Endometrium (tissue), 2 donors: ENCODE data around the gene MPPED1.

Source experiments
- FAIRE-seq: peaks from 2 replicates; lab custom pipeline; 2012; peaks lifted over from hg19 to GRCh38; lab: Jason Lieb, UNC
- donor health status: control.
- donor health status: control.

Gene MPPED1

DNA sequence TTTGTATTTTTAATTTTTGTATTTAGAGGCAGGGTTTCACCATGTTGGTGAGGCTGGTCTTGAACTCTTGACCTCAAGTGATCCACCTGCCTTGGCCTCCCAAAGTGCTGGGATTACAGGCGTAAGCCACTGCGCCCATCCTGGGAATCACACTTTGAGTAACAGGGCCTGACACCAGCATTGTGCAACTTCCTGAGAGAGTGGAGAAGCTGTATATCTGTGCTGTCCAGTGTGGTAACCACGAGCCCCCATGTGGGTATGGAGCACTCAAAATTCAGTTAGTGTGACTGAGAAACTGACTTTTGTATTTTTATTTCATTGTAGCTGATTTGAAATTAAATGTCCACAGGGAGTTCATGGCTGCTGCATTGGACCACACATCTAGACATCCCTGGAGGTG lies 36.2 kb downstream of the MPPED1 start:
- FAIRE-seq, result no peak

DNA sequence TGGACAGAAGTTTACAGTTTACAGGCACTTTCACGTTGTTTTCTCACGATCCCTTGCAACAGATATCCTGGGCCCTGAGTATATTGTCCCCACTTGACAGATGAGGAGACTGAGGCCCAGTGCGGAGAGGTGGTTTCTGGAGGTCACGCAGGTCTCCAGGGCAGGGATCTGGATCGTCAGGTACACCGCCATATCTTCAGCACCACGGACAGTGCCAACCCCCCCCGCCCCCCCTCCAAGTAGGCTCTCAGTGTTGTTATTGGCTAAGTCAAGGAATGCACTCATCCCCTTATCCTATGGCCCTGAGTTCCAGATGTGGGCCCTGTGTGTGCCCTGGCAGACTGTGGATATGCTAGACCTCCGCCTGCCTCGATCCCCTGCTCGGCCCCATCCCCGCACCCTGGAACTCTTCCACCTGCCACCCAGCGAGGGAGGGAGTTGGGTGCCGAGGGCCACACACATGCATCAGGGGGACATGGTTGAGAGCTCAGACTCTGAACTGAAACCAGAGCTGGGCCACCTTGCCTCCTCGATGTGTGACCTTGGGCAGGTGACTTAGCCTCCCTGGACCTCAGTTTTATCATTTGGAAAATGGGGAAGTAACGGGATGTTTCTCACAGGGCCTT lies 37.5 kb downstream of the MPPED1 start:
- no peak for FAIRE-seq

DNA sequence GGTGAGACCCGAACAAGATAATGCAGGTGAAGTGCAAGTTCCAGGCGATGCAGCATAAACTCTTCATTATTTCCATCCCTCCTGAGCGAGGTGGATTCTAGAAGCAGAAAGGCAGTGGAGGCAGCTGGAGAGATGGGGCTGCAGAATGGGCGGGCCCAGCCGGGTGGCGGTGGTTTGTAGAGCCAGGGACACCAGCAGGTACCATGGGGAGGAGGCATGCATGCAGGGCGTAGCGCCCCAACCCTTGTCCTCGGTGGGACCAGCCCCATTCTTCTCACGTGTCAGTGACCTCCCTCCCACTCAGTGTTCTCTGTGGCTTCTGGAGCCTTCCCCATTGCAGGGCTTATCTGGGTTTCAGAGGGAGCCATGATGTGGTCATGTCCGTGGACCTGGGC lies 38.0 kb downstream of the MPPED1 start:
- no peak for FAIRE-seq

DNA sequence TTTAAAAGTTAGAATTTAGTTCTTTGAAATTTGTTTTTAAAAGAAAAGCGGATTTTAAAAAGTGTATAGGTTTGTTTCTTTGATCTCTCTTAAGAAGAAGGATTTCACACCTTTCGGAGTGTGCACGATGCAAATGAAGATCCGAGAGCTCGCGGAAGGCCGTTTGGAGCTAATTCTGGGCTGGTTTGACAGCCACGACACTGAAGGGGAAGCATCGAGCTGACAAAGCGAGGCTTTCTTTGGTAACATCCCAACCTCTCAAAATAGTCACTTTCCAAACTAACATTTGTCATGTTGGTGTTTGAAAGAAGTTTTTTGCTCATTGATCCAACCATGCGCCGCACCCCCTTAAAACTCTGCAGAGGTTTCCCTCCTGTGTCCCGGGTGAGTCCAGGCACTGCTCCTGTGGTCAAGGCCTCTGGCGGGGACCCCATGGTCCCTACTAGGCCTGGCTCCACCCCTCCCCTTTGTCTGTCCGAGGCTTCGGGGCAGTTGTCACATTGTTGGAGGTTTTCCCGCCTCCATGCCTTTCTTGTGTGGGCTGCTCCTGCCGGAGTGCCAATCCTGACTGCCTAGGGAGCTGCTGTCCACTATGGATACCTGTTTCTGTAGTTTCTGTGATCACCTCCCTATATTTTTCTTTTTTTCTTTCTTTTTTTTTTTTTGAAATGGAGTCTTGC lies 39.7 kb downstream of the MPPED1 start:
- FAIRE-seq, result no peak

DNA sequence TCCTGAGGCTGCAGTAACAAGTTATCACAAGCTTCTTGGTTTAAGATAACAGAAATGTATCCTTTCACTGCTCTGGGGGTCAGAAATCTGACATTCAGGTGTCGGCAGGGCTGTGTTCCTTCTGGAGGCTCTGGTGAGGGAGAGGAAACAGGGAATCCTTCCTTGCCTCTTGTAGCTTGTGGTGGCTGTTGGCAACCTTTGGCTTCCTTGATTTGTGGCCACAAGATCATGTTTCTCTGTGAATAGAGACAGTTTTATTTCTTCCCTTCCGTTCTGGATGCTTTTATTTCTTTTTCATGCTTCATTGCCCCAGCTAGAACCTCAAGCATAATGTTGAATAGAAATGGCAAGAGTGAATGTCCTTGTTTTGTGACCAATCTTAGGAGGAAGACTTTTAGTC lies 44.0 kb downstream of the MPPED1 start:
- no peak for FAIRE-seq

DNA sequence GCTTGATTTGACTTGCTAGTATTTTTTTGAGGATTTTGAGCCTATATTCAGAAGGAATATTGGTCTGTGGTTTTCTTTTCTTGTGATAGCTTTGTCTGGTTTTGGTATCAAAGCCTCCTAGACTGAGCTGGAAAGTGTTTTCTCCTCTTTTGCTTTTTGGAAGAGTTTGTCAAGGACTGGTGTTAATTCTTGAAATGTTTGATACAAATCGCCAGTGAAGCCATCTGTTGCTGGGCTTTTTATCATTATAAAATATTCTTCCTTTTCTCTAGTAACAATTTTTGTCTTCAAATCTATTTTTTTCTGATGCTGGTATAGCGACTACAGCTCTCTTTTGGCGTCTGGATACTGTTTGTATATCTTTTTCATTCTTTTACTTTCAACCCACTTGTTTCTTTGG lies 45.2 kb downstream of the MPPED1 start:
- no peak for FAIRE-seq

DNA sequence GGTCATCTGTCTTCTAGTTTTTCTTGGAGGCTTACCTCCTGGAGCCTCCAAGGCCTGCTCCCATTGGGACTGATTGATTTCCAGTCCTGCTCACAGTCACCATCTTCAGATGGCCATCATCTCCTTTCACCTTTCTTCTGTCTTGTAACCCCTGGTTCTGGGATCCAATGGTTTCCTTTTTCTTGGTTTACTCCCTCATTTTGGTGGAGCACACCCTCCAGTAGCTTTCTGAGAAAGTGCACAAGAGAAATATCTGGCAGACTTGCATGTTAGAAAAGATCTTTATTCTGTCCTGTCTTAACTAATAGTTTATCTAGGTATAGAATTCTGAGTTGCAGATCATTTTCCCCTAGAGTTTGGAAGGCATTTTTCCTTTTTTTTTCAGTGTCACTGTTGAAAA lies 50.9 kb downstream of the MPPED1 start:
- FAIRE-seq, result no peak

DNA sequence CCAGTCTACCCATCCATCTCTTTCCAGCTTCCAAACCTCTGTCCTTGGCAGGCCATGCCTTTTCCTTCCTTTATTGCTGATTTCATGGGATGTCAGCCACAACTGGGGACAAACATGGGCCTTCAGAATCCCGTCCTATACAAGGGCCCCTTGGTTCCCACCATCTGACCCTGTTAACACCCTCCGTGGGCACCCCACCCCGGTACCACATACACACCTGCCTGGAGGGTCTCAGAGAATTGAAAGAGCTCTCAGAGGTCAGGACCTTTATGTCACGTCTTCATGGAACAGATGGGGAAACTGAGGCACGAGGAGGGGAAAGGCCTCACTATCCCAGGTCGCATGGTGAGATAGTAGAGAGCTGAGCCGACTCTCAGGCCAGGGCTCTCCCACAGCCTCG lies 53.0 kb downstream of the MPPED1 start:
- no peak for FAIRE-seq

DNA sequence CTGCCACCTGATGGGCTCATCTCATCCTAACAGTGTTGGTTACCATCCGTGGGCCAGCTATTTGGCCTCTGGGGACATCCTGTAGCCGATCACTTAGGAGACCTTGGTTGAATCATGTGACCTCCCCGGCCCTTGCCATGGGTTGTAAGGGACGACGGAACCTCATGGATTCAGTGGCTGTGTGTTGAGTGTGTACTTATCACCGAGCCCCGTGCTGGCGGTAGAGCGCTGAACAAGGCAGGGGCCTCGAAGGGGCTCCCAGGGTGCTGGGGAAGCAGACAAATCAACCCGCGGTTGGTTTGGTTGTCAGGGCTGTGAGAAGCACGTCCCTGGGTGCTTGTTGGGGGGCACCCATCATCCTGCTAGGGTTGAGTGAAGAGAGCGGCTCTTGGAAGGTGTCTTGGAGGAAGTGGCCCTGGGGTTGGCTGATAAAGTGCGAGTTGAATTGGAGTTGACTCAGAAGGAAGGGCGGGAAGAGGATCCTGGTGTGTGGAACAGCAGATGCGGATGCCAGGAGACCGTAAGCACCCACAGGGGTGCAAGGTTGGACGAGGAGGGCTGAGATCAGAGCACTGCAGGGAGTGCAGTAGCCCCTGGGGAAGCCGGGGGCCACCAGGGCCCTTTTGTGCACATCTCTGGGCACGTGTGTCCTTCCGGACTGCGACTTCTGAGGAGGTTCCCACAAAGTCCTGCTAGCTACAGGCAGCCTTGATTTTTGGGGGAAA lies 53.6 kb downstream of the MPPED1 start:
- no peak for FAIRE-seq

DNA sequence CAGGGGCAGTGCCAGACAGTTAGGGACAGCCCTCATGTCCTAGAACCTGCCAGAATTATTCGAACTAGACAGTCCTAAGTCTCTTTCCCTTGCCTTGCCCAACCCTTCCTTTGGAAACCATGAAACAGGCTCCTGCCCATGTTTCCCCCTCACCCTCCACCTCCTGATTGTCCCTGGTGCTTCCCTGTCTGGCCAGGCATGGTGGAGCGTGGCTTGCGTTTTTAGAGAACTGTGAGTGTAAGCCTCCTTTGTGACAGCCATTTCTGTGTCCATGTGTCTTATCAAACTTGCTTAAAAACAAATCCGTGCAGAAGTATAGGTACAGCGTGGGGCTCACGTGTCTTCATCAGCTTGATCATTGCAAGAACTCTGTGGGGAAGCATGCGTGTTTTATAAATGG lies 54.9 kb downstream of the MPPED1 start:
- no peak for FAIRE-seq

DNA sequence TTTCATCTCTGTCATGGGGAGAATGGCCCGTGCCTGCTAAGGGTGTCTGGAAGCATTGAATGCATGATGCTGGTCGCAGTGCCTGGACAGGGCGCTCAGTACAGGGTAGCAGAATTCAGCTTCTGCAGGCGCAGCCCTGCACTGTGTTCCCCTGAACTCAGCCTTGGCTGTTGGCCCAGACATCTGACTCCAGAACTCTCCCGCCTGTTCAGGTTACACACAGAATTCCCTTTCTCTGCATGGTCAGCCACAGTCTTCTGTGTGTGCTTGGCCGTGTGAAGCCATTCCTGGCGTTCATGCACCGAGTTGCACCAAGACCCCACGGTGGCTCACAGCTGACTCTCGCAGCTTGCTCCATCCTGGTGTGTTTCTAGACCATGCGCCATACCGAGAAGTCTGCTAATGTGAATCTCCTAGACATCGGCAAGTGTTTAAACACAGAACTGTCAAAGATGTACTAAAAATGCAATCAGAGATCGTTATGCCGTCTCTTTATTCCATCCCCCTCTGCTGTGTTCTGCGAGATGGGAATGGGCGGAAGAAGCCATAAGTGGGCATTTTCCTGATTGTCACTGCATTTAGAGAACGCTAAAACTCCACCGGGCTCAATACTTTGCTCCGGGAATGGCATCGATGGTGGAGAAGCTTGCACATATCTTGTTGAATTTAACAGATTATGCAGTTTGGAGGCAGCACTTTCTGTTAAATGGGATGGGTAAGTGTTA lies 55.6 kb downstream of the MPPED1 start:
- FAIRE-seq, result no peak

DNA sequence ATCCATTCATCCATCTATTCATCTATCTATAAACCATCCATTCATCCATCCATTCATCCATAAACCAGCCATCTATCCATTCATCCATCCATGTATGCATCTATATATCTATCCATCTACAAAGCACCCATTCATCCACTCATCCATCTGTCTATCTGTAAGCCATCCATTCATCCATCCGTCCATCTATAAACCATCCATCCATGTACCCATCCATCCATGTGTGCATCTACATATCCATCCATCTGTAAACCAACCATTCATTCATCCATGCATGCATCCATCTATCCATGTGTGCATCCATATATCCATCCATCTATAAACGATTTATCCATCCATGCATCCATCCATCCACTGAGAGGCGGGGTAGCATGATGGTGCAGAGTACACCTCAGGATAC lies 58.4 kb downstream of the MPPED1 start:
- no peak for FAIRE-seq

DNA sequence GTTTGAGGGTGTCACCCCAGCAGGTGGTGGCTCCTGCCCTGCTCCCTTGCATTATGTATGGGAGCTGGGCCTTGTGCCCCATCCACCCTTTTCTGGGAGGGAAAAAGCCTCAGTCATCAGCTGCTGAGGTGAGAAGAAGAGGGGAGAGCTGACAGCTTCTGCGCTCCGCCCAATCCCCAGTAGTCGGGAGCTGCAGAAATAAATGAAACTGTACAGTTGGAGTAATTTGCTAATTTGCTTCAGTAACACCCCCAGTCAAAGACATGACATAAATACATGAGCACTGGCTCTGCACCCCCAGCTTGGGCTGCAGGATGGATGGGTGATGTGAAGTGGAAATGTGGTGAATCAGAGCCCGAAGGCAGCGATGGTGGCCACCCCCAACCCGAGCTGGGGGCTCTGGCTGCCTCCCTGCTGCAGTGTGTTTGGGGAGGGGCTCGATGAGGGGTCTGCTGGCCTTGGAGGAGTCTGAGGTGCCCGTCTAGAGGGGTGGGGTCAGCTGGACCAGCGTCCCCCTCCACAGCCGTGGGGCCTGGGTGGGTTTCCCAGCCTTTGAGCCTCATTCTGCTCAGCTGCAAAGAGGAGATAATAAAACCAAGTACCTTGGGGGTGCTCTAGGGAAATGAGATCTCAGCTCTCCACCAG lies 59.2 kb downstream of the MPPED1 start:
- FAIRE-seq, result no peak

DNA sequence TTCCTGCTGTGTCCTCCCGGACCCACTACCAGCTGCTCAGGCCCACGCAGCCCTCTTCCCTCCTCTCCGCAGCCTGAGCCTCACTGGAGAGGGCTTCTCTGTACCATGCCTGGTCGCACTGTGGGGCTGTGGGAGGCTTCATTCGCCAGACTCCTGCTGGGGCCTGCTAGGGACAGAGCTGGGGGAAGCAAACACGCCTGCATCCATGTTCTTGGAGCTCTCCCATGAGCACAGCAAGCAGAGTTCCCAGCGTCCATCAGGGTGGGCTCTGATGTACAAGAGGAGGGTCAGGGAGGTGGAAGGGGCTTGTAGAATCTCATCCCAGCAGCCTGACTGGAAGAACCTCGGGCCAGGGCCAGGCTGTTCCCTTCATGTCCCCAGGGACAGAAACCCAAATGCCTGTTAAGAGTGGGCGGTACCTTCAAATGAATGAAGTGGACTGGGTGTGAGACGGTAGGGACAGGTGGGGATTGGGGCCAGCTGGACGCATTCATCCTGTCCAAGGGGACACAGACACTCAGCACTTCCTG lies 59.9 kb downstream of the MPPED1 start:
- no peak for FAIRE-seq

DNA sequence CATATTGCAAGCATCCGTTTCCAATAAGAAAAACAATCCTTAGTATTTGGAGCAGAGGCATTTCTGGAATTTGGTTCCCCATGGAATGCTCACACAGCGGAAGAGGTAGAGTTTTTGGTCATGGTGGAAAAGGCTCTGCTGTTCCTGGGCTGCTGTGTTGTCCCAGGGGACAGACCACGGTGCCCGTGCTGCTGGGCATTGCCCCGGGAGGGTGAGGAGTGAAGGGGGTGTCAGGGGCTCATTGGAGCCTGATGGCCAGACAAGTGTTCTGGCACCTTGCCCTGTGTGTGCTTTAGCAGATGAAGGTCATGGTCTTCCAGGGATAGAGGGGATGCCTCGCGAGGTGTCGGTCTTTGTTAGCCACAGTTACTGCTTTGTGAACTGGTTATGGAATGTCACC lies 61.2 kb downstream of the MPPED1 start:
- FAIRE-seq, result no peak

DNA sequence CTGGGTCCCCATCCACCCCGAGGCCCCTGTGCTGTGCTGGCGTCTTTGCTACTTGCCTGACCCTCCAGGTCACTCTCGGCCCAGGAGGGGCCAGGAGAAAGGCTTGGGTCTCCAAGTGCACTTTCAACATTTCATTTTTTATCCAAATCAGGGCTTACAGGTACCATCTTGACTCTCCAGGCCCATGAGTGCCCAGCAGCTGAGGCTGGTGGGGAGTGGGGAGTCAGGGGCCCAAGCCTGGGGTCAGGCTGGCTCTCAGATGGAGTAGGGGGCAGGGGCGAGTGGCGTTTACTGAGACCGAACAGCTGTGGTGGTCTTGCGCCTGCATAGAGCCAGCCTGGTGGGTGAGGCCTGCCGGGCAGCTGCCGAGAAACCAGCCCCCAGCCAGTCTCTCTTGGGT lies 61.6 kb downstream of the MPPED1 start:
- FAIRE-seq, result no peak

DNA sequence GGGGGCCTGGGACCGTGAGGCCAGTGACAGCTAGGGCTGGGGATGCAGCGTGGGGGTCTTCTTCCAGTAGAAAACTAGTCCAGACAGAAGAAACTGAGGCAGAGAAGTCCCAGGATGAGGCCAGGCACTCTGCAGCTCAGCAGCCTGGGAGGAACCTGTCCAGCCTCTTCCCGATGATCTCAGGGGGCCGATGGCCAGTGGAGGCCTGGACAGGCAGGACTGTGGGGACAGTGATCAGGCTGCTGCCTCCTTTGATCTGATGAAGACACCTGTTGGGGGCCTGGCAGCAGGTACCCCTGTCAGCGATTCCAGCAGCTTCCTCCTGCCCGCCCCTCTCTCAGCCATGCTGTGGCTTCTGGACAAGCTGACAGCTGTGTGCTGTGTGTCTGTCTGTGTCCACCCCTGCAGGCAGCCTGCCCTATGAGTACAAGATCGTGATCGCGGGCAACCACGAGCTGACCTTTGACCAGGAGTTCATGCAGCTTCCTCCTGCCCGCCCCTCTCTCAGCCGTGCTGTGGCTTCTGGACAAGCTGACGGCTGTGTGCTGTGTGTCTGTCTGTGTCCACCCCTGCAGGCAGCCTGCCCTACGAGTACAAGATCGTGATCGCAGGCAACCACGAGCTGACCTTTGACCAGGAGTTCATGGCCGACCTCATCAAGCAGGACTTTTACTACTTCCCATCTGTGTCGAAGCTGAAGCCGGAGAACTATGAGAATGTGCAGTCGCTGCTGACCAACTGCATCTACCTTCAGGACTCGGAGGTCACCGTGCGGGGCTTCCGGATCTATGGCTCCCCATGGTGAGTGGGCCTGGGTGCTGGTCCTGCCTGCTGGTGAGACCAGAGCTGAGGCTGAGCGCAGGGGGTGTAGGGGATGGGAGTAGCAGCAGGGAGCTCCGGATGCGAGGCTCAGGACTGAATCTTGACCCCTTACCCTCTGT lies 62.6 kb downstream of the MPPED1 start:
- no peak for FAIRE-seq

DNA sequence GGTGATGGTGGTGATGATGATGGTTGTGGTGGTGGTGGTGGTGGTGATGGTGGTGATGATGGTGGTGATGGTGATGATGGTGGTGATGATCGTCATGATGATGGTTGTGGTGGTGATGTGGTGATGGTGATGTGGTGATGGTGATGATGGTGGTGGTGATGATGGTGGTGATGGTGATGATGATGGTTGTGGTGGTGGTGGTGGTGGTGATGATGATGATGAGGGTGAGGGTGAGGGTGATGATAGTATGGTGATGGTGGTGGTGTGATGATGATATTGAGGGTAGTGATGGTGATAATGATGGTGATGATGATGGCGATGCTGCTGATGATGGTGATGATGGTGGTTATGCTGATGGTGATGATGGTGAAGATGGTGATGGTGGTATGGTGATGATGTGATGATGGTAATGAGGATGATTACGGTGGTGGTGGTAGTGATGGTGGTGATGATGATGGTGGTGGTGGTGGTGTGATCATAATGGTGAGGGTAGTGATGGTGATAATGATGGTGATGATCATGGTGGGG lies 63.8 kb downstream of the MPPED1 start:
- no peak for FAIRE-seq

DNA sequence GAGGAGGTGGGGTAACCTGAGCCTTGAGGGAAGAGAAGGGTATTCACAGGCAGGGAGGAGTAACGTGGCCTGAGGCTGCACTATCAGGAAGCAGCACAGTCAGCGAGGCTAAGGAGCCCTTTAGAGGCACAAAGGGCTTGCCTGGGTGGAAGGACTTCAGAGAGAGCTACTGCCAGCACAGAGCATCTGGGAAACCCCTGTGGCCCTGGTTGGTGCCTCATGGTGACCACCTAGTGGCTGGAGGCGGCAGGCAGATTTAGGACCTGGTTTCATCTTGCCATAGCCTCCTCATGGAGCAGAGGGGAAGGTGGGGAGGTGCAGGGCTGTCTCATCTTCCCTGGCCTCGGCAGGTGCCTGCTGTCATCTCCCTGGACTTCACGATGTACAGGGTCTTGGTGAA lies 64.5 kb downstream of the MPPED1 start:
- FAIRE-seq, result no peak
